Neuronal stem cell (in vitro differentiated cells): ENCODE measurements around the gene CDC42EP3.

ENCODE experiments used
- DNase-seq: peaks from one replicate; pipeline ENCODE4 v3.0.0-alpha.2; 2013; ENCODE audit warnings: low spot score
- H2AFZ ChIP-seq: one replicate; pipeline ENCODE4 v1.6.1; 2013; ENCODE audit warnings: mild to moderate bottlenecking, low read length, inconsistent platforms
- H2AK5ac ChIP-seq: 2 replicates; pipeline ENCODE4 v1.6.1; 2013; ENCODE audit warnings: low read depth, mild to moderate bottlenecking, inconsistent platforms, low read length, moderate library complexity, mixed read lengths
- H2BK120ac ChIP-seq: 2 replicates; pipeline ENCODE4 v1.6.1; 2013; ENCODE audit warnings: low read depth, mild to moderate bottlenecking, inconsistent platforms, low read length, moderate library complexity, mixed read lengths
- H2BK12ac ChIP-seq: one replicate; pipeline ENCODE4 v1.6.1; 2013; ENCODE audit warnings: low read length, inconsistent platforms
- H2BK15ac ChIP-seq: 2 replicates; pipeline ENCODE4 v1.6.1; 2013; ENCODE audit warnings: mild to moderate bottlenecking, low read length, inconsistent platforms, mixed read lengths
- H2BK5ac ChIP-seq: one replicate; pipeline ENCODE4 v1.6.1; 2013; ENCODE audit warnings: inconsistent platforms, mild to moderate bottlenecking, low read length, moderate library complexity
- H3K14ac ChIP-seq: one replicate; pipeline ENCODE4 v1.6.1; 2013; ENCODE audit warnings: low read length, inconsistent platforms
- H3K18ac ChIP-seq: 2 replicates; pipeline ENCODE4 v1.6.1; 2013; ENCODE audit warnings: low read length, inconsistent platforms
- H3K23ac ChIP-seq: 2 replicates; pipeline ENCODE4 v1.6.1; 2013; ENCODE audit warnings: low read depth, mild to moderate bottlenecking, mixed read lengths, low read length, inconsistent platforms; ENCODE audit not compliant: poor library complexity
- H3K27ac ChIP-seq: replicated peaks from 3 replicates; pipeline ENCODE4 v1.5.1; 2013; ENCODE audit warnings: low read length, inconsistent platforms
- H3K27me3 ChIP-seq, 3 experiments: 2 replicates each; pipeline ENCODE4 v1.6.1; 2013; ENCODE audit warnings: low read length in 3 of 3, mild to moderate bottlenecking in 2 of 3, inconsistent platforms in 1 of 3, low read depth in 1 of 3, mixed read lengths in 1 of 3, moderate library complexity in 1 of 3; ENCODE audit not compliant: control insufficient read depth in 3 of 3, insufficient read depth in 3 of 3
- H3K36me3 ChIP-seq, 2 donors: replicated peaks in 1 of 2; 2 replicates each; pipeline ENCODE4 v1.6.1; 2013; ENCODE audit warnings: low read length in 2 of 2; ENCODE audit not compliant: control insufficient read depth in 2 of 2, insufficient read depth in 2 of 2
- H3K4ac ChIP-seq: 2 replicates; pipeline ENCODE4 v1.6.1; 2013; ENCODE audit warnings: inconsistent platforms, mild to moderate bottlenecking, low read length, moderate library complexity
- H3K4me1 ChIP-seq, 2 donors: 1 replicate in 1 of 2; 2 replicates in 1 of 2; pipeline ENCODE4 v1.6.1; 2013; ENCODE audit warnings: low read length in 2 of 2, low read depth in 1 of 2; ENCODE audit not compliant: control insufficient read depth in 2 of 2, insufficient read depth in 1 of 2
- H3K4me2 ChIP-seq: one replicate; pipeline ENCODE4 v1.6.1; 2013; ENCODE audit warnings: mild to moderate bottlenecking, low read length, inconsistent platforms; ENCODE audit not compliant: insufficient read depth, poor library complexity, severe bottlenecking
- H3K4me3 ChIP-seq, 2 donors: 2 replicates each; pipeline ENCODE4 v1.5.1; 2013; ENCODE audit warnings: low read length in 2 of 2, mild to moderate bottlenecking in 2 of 2, inconsistent platforms in 1 of 2, moderate library complexity in 1 of 2
- H3K79me1 ChIP-seq: one replicate; pipeline ENCODE4 v1.6.1; 2013; ENCODE audit warnings: low read depth, mild to moderate bottlenecking, inconsistent platforms, low read length, moderate library complexity
- H3K9ac ChIP-seq: one replicate; pipeline ENCODE4 v1.6.1; 2013; ENCODE audit warnings: mild to moderate bottlenecking, low read depth, low read length, inconsistent platforms; ENCODE audit not compliant: poor library complexity
- H3K9me3 ChIP-seq, 2 donors: replicated peaks in 1 of 2; 2 replicates each; pipeline versions ENCODE3 to v1.6.1; 2013; ENCODE audit warnings: low read length in 2 of 2, mild to moderate bottlenecking in 2 of 2, inconsistent platforms in 1 of 2, low read depth in 1 of 2, mixed read lengths in 1 of 2, moderate library complexity in 1 of 2; ENCODE audit not compliant: control insufficient read depth in 2 of 2, insufficient read depth in 1 of 2
- H4K8ac ChIP-seq: one replicate; pipeline ENCODE4 v1.6.1; 2013; ENCODE audit warnings: low read depth, mild to moderate bottlenecking, inconsistent platforms, low read length, moderate library complexity
- H4K91ac ChIP-seq: one replicate; pipeline ENCODE4 v1.6.1; 2013; ENCODE audit warnings: low read length, low read depth, mild to moderate bottlenecking, inconsistent platforms; ENCODE audit not compliant: poor library complexity
- WGBS, 2 donors: extraction: QIAGEN DNeasy Blood & Tissue Kit; methylation state at CpG; one replicate each; pipeline ENCODE4 v1.1.7; 2013; ENCODE audit warnings: missing lambda C conversion rate in 2 of 2, mixed read lengths in 1 of 2; ENCODE audit not compliant: insufficient read length in 2 of 2, insufficient replicate concordance in 1 of 2; ENCODE audit errors: extremely low coverage in 2 of 2; 5-methylcytosine and 5-hydroxymethylcytosine counted together

Gene CDC42EP3

GRCh38 chr2:37634914-37635503 lies 36.4 kb downstream of the CDC42EP3 start:
- no peak overlapping the region for H3K18ac ChIP-seq
- no peak for DNase-seq
- no peak overlapping the region for H4K8ac ChIP-seq
- H2BK12ac ChIP-seq = no peak overlapping the region
- H2AK5ac ChIP-seq = no peak overlapping the region
- H2BK5ac ChIP-seq = no peak overlapping the region
- H3K4ac ChIP-seq = no peak overlapping the region
- no peak overlapping the region for H2BK15ac ChIP-seq
- WGBS, 2 donors = no CpG with 5 or more reads among the region's 8 CpGs
- H3K27ac ChIP-seq = no peak overlapping the region
- no peak overlapping the region for H4K91ac ChIP-seq
- no peaks in the 10 kb centered on the region for H3K79me1 ChIP-seq
- H3K14ac ChIP-seq = no peak overlapping the region
- H3K4me3 ChIP-seq = no peak overlapping the region
- no peak overlapping the region for H3K4me2 ChIP-seq
- H3K9ac ChIP-seq = no peak overlapping the region
- H3K23ac ChIP-seq = no peak overlapping the region
- H3K36me3 ChIP-seq = no peaks in the 10 kb centered on the region
- H3K27me3 ChIP-seq = no peaks in the 10 kb centered on the region
- H3K9me3 ChIP-seq = no peaks in the 10 kb centered on the region
- H2AFZ ChIP-seq = no peak overlapping the region
- peaks cover 4 to 17% of the 10 kb centered on the region in 2 donors for H3K4me1 ChIP-seq
- H2BK120ac ChIP-seq = no peak overlapping the region

DNA sequence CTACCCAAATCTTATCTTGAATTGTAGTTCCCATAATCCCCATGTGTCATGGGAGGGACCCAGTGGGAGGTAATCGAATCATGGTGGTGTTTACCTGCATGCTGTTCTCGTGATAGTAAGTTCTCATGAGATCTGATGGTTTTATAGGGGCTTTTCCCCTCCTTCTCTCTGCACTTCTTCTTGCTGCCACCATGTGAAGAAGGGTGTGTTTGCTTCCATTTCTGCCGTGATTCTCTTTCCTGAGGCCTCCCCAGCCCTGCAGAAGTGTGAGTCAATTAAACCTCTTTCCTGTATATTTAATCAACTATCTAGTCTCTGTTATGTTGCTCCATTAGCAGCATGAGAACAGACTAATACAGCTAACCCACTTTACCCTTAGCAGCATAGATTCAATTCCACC lies 37.6 kb downstream of the CDC42EP3 start:
- Histone ChIP-seq H2BK12ac (no peak overlapping the region), H3K9ac (no peak overlapping the region), H4K8ac (no peak overlapping the region), H3K79me1 (no peaks in the 10 kb centered on the region), H3K9me3 (no peaks in the 10 kb centered on the region), H2AK5ac (no peak overlapping the region), H2BK120ac (no peak overlapping the region), H3K18ac (no peak overlapping the region), H2BK5ac (no peak overlapping the region), H3K27ac (no peak overlapping the region), H3K4me2 (no peak overlapping the region), H3K27me3 (no peaks in the 10 kb centered on the region), H3K14ac (no peak overlapping the region), H3K4me1 (peaks cover 4 to 17% of the 10 kb centered on the region in 2 donors), H3K23ac (no peak overlapping the region), H4K91ac (no peak overlapping the region), H3K4ac (no peak overlapping the region), H3K36me3 (no peaks in the 10 kb centered on the region), H2AFZ (no peak overlapping the region), H2BK15ac (no peak overlapping the region), H3K4me3 (no peak overlapping the region)
- no peak for DNase-seq
- no CpG with 5 or more reads among the region's 3 CpGs for WGBS, 2 donors

DNA sequence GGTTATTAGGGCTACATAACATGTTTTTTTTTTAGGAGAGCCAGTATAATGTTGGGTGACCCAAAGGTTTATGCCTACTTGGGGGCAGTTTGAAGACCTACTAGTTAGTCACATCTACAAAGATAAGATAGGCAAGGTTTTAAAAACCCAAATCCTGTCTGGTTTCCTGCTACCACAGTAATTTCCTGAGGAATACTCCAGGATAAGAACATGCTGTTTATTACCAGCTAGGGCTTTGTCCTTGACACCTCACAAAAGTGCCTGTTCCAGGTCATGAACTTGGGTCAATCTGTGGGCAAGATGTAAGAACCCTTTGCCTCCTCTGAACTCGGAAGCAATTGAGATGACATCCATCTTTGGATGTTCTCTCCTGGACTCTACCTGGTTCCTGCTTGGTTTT lies 38.2 kb downstream of the CDC42EP3 start:
- H3K79me1 ChIP-seq = no peaks in the 10 kb centered on the region
- H3K4me2 ChIP-seq = no peak overlapping the region
- no peak overlapping the region for H3K9ac ChIP-seq
- H2BK15ac ChIP-seq = no peak overlapping the region
- no peak overlapping the region for H2BK12ac ChIP-seq
- no peak overlapping the region for H2AK5ac ChIP-seq
- H3K36me3 ChIP-seq = no peaks in the 10 kb centered on the region
- WGBS, 2 donors = no CpG with 5 or more reads among the region's 1 CpG
- no peak overlapping the region for H3K14ac ChIP-seq
- H3K18ac ChIP-seq = no peak overlapping the region
- no peak overlapping the region for H2BK5ac ChIP-seq
- H4K91ac ChIP-seq = no peak overlapping the region
- H3K23ac ChIP-seq = no peak overlapping the region
- H3K4me1 ChIP-seq = peaks cover 4 to 17% of the 10 kb centered on the region in 2 donors
- H3K4ac ChIP-seq = no peak overlapping the region
- H2BK120ac ChIP-seq = no peak overlapping the region
- DNase-seq = no peak
- H3K9me3 ChIP-seq = no peaks in the 10 kb centered on the region
- no peak overlapping the region for H3K4me3 ChIP-seq
- H3K27ac ChIP-seq = no peak overlapping the region
- H4K8ac ChIP-seq = no peak overlapping the region
- H2AFZ ChIP-seq = no peak overlapping the region
- H3K27me3 ChIP-seq = no peaks in the 10 kb centered on the region

- Histone ChIP-seq H3K18ac (no peak overlapping the region), H2AFZ (no peak overlapping the region), H3K27ac (no peak overlapping the region), H3K27me3 (no peaks in the 10 kb centered on the region), H2AK5ac (no peak overlapping the region), H2BK120ac (no peak overlapping the region), H3K9ac (no peak overlapping the region), H3K14ac (no peak overlapping the region), H4K8ac (no peak overlapping the region), H3K9me3 (no peaks in the 10 kb centered on the region), H2BK12ac (no peak overlapping the region), H2BK15ac (no peak overlapping the region), H3K36me3 (no peaks in the 10 kb centered on the region), H3K4ac (no peak overlapping the region), H2BK5ac (no peak overlapping the region), H3K23ac (no peak overlapping the region), H3K4me3 (no peak overlapping the region), H4K91ac (no peak overlapping the region), H3K79me1 (no peaks in the 10 kb centered on the region), H3K4me1 (peaks cover 4 to 17% of the 10 kb centered on the region in 2 donors), H3K4me2 (no peak overlapping the region)
- no CpG with 5 or more reads among the region's 2 CpGs for WGBS, 2 donors
- no peak for DNase-seq
Measured at GRCh38 chr2:37632310-37632709, 39.1 kb downstream of the CDC42EP3 start.
